NOMO-1 treated with dmso at 0.1 percent for 144 hours (cell line): ENCODE data around the gene CCDC121.
"Not testable (repeated sequence)": the region's sequence is repeated elsewhere in the genome, so short reads cannot be mapped to it uniquely, and the experiment has no call there.

Experiments
- DNase-seq: peaks from one replicate; lab custom pipeline; 2025; ENCODE audit not compliant: unreplicated experiment; lab: John Stamatoyannopoulos, UW

The CCDC121 gene

DNA sequence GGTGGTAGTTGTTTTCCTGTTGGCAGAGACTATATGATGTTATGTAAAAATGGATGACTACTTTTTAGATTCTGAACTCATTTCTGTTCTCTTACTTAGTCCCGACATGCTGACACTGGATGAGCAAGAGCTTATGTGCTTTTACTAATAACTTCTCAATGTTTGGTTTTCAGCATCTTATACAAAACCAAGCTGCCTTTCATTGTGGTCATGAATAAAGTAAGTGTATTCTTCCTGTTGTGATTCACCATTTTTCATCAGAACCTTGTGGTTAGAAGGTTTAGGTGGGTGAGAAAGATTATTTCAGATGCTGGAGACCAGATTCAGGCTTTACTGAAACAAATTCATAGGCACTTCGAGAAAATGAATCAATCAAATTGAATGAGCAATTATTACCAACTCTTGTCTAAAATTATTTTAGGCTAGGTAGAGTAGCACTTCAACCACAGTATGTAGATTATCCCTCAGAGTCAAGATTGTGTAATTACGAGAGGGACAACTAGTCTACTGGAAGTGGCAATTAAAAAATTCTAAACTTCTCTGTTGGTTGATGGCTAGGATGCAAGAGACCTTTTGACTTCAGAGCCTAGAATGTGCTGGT lies 9.3 kb upstream of the CCDC121 start:
- DNase-seq, result no peak

DNA sequence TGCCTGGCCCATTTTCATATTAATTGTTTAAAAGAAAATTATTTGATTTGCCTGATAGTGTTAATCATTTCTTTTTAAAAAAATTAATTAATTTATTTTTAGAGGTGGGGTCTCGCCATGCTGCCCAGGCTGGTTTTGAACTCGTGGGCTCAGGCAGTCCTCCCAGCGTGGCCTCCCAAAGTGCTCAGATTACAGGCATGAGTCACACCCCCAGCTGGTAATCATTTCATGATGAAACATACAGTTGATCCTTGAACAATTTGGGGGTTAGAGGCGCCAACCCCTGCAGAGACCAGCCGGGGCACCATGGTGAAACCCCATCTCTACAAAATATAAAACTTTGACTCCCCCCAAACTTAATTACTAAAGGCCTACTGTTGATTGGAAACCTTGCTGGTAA lies 8.0 kb upstream of the CCDC121 start:
- no peak for DNase-seq

DNA sequence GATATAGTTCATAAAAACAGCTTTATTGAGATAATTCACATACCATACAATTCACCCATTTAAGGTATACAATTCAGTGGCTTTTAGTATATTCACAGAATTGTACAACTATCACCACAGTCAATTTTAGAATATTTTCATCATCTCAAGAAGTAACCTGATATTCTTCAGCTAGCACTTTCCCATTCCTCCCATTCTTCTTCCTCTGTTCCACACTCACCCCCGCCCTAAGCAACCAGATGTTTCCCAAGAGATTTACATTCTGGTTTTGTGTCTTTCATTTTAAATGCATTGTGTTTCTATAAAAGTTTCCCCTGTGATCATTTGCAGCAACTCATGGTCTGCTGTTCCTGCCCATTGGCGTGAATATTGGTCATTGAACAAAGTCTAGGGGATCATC lies 5.5 kb upstream of the CCDC121 start:
- no peak for DNase-seq

DNA sequence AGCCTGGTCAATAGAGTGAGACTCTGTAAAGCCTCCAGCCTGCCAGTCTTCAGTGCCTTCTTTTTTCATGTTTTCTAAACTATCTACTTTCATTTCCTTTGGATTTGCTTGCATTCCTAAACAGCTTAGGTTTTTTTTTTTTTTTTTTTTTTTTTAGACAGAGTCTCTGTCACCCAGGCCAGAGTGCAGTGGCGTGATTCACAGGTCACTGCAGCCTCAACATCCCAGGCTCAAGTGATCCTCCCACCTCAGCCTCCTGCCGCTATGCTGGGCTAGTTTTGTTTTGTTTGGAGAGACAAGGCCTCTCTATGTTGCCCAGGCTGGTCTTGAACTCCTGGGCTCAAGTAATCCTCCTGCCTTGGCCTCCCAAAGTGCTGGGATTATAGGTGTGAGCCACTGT lies 1.4 kb upstream of the CCDC121 start:
- not testable (repeated sequence) for DNase-seq

DNA sequence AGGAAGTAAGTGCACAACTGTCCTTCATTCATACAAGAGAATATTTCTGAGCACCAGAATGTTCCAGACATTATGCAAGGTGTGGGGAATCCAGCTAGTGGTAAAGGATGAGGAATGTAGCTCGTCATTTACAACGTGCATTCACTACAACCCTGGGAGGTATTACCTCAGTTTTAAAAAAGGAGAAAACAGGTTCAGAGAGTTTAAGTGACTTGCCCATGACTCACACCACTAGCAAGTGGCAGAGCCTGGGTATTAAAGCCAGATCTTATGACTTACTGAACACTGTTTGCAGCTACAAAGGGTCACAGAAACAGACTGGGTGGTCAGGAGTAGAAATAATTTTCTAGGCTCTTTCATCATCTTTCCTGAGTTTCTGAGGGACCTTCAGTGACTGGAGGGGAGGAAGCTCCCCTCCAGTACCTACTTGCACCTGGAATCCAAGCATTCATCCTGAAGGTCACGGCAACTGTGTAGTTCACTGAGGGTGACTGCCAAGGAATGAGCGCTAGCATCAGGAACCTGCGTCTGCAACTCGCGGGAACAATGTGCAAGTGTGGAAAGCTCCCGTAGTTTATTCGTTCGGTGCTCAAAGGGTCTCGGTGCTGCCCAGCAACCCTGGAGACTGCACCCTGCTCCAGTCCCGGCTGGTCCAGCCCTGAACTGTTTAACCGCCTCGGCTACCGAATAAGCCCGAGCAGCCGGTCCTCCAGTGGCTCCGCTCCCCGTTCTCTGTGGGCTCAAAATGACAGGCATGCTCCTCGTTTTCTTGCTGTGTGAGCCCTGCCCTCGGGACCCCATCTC lies 647 bp downstream of the CCDC121 start:
- DNase-seq, result no peak

DNA sequence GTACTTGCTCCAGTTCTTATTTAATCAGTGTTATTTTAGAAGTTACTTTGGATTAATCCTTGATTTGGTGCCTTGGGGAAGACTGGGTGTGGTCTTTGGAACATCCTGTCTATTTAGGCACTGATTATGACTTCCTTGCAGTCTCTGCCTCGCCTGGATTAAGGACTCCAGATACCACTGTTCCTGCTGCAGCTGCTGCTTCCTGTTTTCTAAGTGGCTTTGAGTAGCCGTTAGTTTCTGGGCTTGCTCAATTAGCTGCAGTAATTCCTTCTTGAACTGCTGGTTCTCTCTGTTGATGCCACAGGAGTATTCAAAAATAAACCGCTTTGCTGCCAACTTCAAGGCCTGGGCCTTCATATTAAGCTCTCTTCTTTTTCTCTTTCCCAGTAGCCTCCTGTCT lies 1.9 kb downstream of the CCDC121 start:
- DNase-seq, result peak; percentile 27

DNA sequence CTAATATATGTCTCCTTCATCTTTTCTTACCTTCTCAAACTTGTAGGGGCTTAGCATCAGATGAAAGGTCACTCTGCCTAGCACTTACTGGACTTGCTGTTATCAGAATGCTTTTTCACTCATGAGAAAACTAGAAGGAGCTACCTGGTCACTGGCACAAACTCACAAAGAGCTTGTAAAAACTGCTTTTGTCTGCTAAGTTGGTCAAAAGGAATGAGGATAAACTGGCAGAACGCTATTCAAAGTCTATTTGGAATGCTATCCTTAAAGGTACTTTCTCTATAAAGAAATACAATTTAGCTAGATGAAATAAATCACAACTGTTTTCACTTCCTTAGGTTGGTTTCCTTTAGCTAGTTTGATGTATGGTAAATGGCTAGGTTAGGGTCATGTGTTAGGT lies 2.5 kb downstream of the CCDC121 start:
- DNase-seq, result not testable (repeated sequence)

DNA sequence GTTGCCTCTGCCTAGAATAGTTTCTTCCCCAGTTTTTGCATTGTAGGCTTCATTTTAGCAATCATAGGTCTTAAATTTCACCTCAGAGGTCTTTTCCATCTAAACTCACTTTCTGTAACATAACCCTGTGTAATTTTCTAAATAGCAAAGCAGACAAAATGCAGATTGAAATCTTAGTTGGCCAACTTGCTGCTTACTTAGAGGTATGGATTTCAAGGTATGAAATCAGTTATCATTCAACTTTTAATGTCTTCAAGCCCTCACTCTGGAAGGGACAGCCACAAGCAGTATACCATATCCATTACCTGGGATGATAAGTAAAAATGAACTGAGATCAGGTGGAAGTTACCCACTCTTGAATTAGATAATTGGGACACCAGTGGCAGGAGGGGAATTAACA lies 3.9 kb downstream of the CCDC121 start:
- no peak for DNase-seq

DNA sequence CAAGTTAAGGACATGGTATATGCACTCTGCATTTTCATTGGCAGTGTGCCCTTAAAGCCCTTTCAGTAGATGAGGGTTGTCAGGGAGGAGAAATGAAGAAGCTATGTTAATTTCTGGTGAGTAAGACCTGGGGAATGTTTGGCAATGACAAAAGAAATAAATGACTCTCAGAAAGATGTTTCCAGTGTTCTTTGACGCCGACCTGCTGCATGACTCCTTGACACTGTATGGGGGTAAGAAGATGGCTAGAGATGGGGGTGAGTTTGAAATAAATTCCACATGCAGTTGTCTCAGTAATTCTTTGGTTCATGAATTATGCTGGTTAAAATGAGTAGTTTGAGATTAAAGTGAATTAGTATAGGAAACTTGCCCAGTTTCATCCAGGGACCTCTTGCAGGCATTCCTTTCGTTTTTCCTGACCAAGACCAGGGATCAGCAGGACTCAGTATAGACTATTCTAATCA lies 5.9 kb downstream of the CCDC121 start:
- no peak for DNase-seq

DNA sequence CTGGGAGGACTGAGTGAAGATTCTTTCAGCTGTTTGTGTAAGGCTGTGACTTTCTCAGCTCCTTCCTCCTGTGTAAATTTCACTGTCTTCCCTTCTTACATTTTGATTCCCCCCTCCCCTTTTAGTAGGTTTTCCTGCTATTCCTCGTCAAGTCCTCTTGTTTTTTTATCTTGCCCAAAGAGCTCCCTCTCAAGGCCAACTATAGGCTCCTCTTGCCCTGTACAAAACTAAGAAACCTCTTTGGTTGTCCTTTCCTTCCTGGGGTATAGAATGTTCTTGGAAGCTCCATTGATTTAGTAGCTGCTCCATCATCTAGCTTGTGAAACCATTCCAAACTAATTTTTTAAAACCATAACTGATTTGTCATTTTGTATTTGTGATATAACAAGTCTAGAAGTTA lies 7.3 kb downstream of the CCDC121 start:
- DNase-seq, result no peak

DNA sequence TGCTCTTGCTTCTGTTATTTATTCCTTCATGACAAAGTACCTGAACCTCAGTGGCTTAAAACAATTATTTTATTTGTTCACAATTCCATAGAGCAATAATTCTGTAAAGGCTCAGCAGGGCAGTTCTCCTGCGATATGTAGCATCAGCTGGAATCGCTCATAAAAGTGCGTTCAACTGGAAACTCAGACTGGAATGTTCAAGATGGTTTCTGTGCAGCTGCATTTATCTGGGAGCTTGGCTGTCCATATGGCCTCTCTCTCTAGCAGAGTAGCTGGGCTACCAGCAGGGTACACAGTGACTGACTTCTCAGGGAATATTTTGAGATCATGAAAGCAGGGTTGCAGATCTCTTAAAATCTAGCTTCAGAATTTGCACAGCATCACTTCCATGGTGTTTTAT lies 13.5 kb downstream of the CCDC121 start:
- no peak for DNase-seq

DNA sequence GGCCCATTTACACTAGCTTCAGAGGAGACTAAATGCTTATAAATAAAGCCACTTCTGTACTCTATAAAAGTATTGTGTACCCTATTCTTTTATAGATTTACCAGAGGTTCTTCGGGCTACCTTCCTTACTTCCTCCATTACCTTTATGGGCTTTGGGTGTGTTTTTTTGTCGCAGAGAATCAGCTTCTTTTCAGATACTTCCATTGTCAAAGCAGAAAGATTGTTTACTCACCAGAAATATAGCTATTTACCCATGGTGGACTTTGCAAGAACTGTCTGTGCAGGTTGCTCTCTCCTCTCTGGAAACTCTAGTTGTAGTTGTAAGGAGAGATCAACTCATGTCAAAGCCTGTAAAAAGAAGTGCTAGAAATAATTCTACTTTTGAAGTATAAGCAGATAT lies 14.8 kb downstream of the CCDC121 start:
- no peak for DNase-seq

DNA sequence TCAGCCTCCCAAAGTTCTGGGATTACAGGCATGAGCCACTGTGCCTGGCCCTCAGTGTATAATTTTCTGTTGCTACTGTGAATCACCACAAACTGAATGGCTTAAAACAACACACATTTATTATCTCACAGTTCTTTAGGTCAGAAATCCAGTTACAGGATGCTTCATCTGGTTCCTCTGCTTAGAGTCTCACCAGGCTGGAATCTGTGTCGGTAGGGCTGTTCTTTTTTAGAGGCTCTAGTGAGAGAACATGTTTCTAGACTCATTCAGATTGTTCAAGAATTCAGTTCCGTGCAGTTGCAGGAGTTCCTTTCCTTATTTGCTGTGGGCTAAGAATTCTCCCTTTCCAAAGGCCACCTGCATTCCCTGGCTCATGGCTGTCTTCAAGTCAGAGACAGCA lies 22.2 kb downstream of the CCDC121 start:
- DNase-seq, result no peak

DNA sequence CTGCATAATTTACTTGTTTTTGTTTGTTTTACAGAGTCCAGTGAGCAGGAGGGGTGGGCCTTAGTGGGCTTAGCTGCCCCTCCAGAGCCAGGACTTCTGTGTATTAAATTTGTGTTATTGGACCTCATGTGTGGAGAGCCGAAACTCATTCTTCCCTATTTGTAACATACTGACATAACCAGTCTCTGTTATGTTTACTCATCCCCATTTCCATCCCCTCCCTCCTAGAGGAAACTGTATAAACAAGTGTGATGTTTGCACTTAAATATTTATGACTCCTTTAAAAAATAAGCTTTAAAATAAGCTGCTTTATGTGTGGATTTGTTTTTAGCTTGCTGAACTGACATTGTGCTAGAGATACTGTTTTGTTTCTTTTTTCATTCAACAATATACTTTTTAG lies 32.2 kb downstream of the CCDC121 start:
- DNase-seq, result no peak

DNA sequence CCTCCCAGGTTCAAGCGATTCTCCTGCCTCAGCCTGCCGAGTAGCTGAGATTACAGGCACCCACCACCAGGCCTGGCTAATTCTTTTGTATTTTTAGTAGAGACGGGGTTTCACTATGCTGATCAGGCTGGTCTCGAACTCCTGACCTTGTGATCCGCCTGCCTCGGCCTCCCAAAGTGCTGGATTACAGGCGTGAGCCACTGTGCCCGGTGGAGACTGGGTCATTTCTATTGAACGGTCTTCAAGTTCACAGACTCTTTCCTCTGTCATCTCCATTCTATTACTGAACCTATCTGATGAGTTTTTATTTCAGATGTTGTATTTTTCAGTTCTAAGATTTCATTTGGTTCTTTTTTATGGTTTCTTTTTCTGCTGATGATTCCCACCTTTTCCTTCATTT lies 33.4 kb downstream of the CCDC121 start:
- not testable (repeated sequence) for DNase-seq

DNA sequence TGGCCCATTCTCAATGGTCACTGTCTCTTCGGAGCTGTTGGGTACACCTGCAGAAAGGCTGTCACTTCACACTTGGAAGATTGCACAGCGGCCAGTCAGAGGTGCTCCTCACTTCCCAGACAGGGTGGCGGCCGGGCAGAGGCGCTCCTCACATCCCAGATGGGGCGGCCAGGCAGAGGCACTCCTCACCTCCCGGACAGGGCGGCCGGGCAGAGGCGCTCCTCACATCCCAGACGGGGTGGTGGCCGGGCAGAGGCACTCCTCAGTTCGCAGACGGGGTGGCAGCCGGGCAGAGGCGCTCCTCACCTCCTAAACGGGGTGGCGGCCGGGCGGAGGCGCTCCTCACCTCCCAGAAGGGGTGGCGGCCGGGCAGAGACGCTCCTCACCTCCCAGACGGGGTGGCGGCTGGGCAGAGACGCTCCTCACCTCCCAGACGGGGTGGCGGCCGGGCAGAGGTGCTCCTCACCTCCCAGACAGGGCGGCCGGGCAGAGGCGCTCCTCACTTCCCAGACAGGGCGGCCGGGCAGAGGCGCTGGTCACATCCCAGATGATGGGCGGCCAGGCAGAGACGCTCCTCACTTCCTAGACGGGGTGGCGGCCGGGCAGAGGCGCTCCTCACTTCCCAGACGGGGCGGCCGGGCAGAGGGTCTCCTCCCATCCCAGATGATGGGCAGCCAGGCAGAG lies 34.6 kb downstream of the CCDC121 start:
- not testable (repeated sequence) for DNase-seq

DNA sequence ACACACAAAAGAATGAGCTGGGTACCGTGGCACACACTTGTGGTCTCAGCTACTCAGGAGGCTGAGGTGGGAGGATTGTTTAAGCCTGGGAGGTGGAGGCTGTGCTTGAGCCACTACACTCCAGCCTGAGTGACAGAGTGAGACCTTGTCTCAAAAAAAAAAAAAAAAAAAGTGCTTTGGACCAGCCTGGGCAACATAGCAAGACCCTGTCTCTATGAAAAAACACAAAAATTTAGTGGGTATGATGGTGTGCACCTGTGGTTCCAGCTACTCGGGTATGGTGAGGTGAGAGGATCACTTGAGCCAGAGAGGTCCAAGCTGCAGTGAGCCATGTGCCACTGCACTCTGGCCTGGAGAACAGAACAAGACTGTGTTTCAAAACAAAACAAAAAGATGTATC lies 35.6 kb downstream of the CCDC121 start:
- no peak for DNase-seq

DNA sequence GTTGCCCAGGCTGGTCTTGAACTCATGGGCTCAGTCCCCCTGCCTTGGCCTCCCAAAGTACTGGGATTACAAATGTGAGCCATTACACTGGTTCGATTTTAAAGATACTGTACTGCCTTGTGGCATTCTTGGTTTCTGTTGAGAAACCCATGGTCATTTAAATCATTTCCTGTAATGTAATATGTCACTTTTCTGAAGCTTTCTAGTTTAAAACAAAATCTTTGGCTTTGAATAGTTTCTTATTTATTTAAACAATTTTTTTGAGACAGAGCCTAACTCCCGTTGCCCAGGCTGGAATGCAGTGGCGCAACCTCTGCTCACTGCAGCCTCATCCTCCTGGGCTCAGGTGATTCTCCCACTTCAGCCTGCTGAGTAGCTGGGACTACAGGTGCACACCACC lies 37.1 kb downstream of the CCDC121 start:
- no peak for DNase-seq

DNA sequence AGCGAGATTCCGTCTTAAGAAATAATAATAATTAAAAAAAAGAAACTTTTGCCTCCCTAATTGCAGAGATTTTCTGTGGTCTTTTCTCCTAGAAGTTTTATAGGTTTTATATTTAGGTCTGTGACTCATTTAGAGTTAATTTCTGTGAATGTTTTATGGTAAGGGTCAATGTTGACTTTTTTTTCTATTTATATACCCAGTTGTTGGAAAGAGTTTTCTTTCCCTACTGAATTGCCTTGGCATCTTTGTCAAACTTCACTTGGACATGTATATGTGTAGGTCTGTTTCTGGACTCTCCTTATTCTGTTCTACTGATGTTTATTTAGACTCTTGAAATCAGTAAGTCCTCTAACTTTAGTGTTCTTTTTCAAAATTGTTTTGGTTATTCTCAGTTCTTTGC lies 40.5 kb downstream of the CCDC121 start:
- no peak for DNase-seq

DNA sequence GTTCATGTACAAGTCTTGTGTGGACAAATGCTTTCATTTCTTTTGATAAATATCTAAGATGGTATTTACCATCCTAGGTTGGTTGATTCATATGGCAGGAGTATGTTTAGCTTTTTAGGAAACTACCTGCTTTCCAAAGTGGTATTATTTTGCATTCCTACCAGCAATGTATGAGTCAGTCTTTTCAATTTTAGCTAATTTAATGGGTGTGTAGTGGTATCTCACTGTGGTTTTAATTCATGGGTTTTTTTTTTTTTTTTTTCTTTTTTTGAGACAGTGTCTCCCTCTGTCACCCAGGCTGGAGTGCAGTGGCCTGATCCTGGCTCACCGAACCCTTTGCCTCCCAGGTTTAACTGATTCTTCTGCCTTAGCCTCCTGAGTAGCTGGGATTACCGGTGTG lies 41.8 kb downstream of the CCDC121 start:
- DNase-seq, result no peak

DNA sequence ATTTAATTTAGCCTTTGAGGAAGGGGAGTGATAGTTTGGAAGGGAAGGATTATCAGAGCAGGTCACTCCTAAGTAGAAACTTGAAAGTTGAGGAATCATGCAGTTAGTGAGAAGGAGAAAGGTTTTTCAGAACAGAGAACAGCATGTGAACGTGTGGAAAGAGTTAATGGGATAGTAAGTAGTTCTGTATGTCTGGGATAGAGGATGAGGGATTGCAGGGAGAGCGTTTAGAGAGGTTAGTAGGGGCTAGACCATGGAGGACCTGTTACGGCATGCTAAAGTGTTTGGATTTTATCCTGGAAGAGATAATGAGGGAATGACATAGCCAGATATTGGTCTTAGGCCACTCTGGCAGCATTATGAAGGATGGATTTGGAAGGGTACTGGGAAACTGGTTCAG lies 44.2 kb downstream of the CCDC121 start:
- DNase-seq, result no peak

DNA sequence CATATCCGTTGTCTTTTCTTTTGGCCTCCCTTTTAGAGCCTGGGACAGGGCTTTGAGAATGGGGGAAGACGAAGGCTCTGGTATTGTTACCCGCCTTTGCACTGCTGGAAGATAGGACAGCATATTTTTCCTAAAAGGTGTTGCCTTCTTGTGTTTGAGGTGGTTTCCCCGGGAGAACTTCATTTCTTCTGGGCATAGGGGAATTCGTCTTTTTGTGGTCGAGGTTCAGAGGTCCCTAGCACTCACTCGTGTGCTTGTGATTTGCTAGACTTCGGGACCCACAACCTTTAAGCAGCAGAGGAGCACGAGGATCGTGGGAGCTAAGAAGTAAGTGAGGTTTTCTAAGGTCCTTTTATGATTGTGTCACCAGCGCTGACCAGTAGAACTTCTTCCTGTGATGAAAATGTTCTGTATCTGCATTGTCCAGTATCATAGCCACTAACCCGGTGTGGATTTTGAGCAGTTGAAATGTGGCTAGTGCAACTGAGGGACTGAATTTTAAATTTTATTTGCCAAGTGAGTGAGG lies 45.4 kb downstream of the CCDC121 start:
- no peak for DNase-seq
